Upper lobe of right lung (tissue), 1 donor: ENCODE results near the gene DCUN1D5. TPM values are rescaled to one million over a fixed set of nuclear protein-coding genes. Genes with fewer than 3 reads are reported as not detected.

ENCODE experiments used
- ATAC-seq: fragments of 200-7000 bp; cut with Tn5 transposase; one replicate; pipeline ENCODE4 v1.9.1; 2020; ENCODE audit warnings: mild to moderate bottlenecking, moderate library complexity
- DNase-seq: peaks from one replicate; pipeline ENCODE4 v3.0.0-alpha.2; 2020
- H3K27ac ChIP-seq: fragments of 200-600 bp; one replicate; pipeline ENCODE4 v1.8.0; 2022
- H3K27me3 ChIP-seq: fragments of 200-600 bp; one replicate; pipeline ENCODE4 v1.8.0; 2022; ENCODE audit warnings: mild to moderate bottlenecking
- H3K36me3 ChIP-seq: fragments of 200-600 bp; one replicate; pipeline ENCODE4 v1.8.0; 2022
- H3K4me1 ChIP-seq: fragments of 200-600 bp; one replicate; pipeline ENCODE4 v1.8.0; 2022
- H3K4me3 ChIP-seq: fragments of 200-600 bp; one replicate; pipeline ENCODE4 v1.8.0; 2022; ENCODE audit warnings: mild to moderate bottlenecking
- H3K9me3 ChIP-seq: fragments of 200-600 bp; one replicate; pipeline ENCODE4 v1.8.0; 2022
- CTCF ChIP-seq: fragments of 200-600 bp; IDR thresholded peaks from one replicate; pipeline ENCODE4 v1.8.0; 2022; ENCODE audit warnings: antibody characterized with exemption
- intact Hi-C: fragments of 100-400 bp; cut with DNase I; formaldehyde crosslinking; loops from one replicate; pipeline ENCODE4 v1.11.0; 2022
- total RNA-seq: library from RNA; stranded (reverse); fragmentation: NEBNext Ultra II Directional; extraction: Animal tissue kit (Norgen Biotek cat#: 25700); gene quantifications from one replicate; pipeline ENCODE4 v1.2.1, GENCODE V29; 2021
- donor health status: DM: no; HTN: yes; CAD: no; lungs with severe emphysema.

The DCUN1D5 gene
- total RNA-seq, 1 donor from 2014 or later, result 19.7 TPM

- peaks cover 6% of the 10 kb centered on the region for H3K4me1 ChIP-seq
- DNase-seq (no peak), ATAC-seq (no peak)
- no peaks in the 10 kb centered on the region for H3K36me3 ChIP-seq
- no peak overlapping the region for H3K27ac ChIP-seq
- TF ChIP-seq CTCF, result no peak
- no peaks in the 10 kb centered on the region for H3K9me3 ChIP-seq
- no peaks in the 10 kb centered on the region for H3K27me3 ChIP-seq
- intact Hi-C loops, result no loop called here
- H3K4me3 ChIP-seq, result no peak overlapping the region
These were observed 21.0 kb downstream of the DCUN1D5 start for GRCh38 chr11:103071008-103071407.

GRCh38 chr11:103070142-103070541 is 21.8 kb downstream of the DCUN1D5 start:
- no peak for DNase-seq
- no peak overlapping the region for H3K27ac ChIP-seq
- TF ChIP-seq CTCF, result no peak
- H3K4me3 ChIP-seq, result no peak overlapping the region
- H3K9me3 ChIP-seq, result no peaks in the 10 kb centered on the region
- no peaks in the 10 kb centered on the region for H3K27me3 ChIP-seq
- ATAC-seq, result no peak
- peaks cover 6% of the 10 kb centered on the region for H3K4me1 ChIP-seq
- intact Hi-C loops, result no loop called here
- H3K36me3 ChIP-seq, result peaks cover 3% of the 10 kb centered on the region

GRCh38 chr11:103069367-103069766 is 22.6 kb downstream of the DCUN1D5 start:
- ATAC-seq, result no peak

DNA sequence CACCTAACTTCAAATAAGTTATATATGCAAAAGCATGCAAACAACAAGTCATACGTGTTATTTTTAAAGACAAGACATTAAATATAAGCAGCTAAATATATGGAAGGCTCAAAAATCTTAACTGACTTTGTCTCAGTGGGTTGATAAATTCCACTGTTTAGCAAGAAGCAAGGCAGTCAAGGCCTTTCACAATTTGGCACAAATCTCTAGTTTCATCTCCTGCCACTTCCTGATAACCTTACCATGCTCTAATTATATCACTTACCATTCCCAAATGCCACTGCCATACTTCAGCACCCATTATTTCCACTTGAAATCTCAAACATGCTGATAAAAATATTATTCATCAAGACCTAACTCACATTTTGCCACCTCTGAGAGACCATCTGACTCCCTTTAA is 24.8 kb downstream of the DCUN1D5 start:
- TF ChIP-seq CTCF, result no peak
- Histone ChIP-seq H3K36me3 (peaks cover 32% of the 10 kb centered on the region), H3K4me3 (no peak overlapping the region), H3K27ac (no peak overlapping the region), H3K27me3 (no peaks in the 10 kb centered on the region), H3K9me3 (no peaks in the 10 kb centered on the region), H3K4me1 (peaks cover 6% of the 10 kb centered on the region)
- intact Hi-C loops, result no loop called here
- peak; percentile 42 for ATAC-seq
- DNase-seq, result no peak

More at GRCh38 chr11:103069367-103069766, 22.6 kb downstream of the DCUN1D5 start:
- intact Hi-C loops, result no loop called here
- Histone ChIP-seq H3K27ac (no peak overlapping the region), H3K27me3 (no peaks in the 10 kb centered on the region), H3K36me3 (peaks cover 11% of the 10 kb centered on the region), H3K9me3 (no peaks in the 10 kb centered on the region), H3K4me1 (peaks cover 6% of the 10 kb centered on the region), H3K4me3 (no peak overlapping the region)
- no peak for DNase-seq
- TF ChIP-seq CTCF, result no peak

DNA sequence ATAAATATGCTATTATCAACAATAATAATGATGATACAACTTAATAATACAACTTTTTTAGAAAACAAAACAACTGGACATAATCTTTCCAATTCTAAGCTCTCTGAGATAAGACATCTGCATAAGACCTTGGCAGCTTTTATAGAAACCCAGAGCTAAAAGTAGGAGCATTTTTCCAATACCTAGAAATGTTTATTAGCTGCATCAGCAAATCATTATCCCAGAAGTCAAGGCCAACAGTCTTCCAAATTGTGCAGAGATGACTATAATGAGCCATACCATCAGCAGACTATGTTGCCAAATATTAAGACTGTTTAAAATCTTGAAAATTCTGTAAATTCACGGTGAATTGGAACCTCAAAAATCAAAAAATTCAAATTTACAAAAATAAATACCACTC is 30.3 kb downstream of the DCUN1D5 start:
- ATAC-seq (no peak), DNase-seq (no peak)
- no peak overlapping the region for H3K27ac ChIP-seq
- H3K9me3 ChIP-seq, result no peaks in the 10 kb centered on the region
- H3K4me1 ChIP-seq, result no peaks in the 10 kb centered on the region
- H3K4me3 ChIP-seq, result no peak overlapping the region
- H3K36me3 ChIP-seq, result peaks cover 56% of the 10 kb centered on the region
- no peaks in the 10 kb centered on the region for H3K27me3 ChIP-seq
- TF ChIP-seq CTCF, result no peak
- intact Hi-C loops, result no loop called here

DNA sequence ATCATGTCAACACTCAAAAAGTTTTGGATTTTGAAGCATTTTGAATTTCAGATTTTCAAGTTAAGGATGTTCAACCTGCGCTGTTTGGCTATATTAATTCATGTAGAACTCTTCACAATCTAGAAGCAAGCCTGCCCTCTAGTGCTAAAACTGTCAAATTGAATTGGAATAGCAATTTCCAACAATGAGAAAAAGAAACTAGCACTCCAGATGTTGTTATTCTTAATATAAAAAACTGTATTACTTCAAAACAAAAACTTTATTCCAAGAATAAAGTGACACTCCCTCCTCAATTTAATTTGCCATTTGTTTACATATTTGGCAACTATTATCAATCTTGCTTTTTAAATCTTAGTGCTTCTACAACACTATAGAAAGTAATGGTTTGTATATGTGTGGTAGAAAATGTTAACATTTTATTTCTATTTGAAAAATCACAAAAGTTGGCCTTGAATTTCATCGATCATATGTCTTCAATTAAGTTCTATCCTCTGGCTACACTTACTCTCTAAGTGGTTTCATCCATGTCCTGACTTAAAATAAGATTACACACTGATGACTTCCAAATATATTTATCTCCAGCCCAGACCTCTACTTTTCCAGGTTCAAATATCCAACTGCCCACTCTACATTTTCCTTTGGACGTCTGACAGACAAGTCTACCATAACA is 36.6 kb downstream of the DCUN1D5 start:
- Histone ChIP-seq H3K4me1 (no peaks in the 10 kb centered on the region), H3K27ac (no peak overlapping the region), H3K27me3 (no peaks in the 10 kb centered on the region), H3K36me3 (peaks cover 7% of the 10 kb centered on the region), H3K4me3 (no peak overlapping the region), H3K9me3 (no peaks in the 10 kb centered on the region)
- intact Hi-C loops, result no loop called here
- ATAC-seq (peak; percentile 55), DNase-seq (no peak)
- peak; percentile 73 for TF ChIP-seq CTCF
